HG02678 (cell line): ENCODE data around the gene ARHGEF11.

Source experiments
- ATAC-seq: cut with Tn5 transposase; IDR thresholded peaks from one replicate; pipeline ENCODE4 v1.9.1; 2021; ENCODE audit warnings: mild to moderate bottlenecking, moderate library complexity; ENCODE audit not compliant: unreplicated experiment

ARHGEF11 gene

GRCh38 chr1:156912861-156913808 is 132.4 kb downstream of the ARHGEF11 start:
- ATAC-seq: no peak

- no peak for ATAC-seq
Measured at GRCh38 chr1:156912310-156912709, 133.2 kb downstream of the ARHGEF11 start.

- no peak for ATAC-seq
Measured at GRCh38 chr1:156911577-156912298, 133.8 kb downstream of the ARHGEF11 start.

GRCh38 chr1:156910309-156910782 is 135.2 kb downstream of the ARHGEF11 start:
- no peak for ATAC-seq

- no peak for ATAC-seq
Measured at GRCh38 chr1:156909671-156910070, 135.9 kb downstream of the ARHGEF11 start.

DNA sequence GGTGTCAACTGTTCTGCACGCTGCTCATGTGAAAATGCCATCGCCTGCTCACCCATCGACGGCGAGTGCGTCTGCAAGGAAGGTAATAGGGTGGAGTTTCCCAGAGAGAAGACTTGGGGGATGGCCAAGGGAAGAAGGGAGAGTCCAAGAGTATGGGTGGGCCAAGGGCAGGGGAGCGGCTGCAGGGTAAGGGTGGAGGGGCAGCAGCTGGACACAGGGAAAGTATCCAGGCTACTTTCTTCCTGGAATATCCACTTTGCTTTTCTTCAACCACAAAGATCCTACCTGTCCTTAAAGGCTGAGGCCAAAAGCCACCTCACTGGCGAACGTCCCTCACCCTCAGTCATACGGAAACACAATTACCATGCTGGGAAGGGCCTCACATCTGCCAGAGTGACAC is 136.6 kb downstream of the ARHGEF11 start:
- ATAC-seq: no peak

- no peak for ATAC-seq
Measured at GRCh38 chr1:156908541-156908940, 137.0 kb downstream of the ARHGEF11 start.

GRCh38 chr1:156906206-156906906 is 139.2 kb downstream of the ARHGEF11 start:
- ATAC-seq: no peak

DNA sequence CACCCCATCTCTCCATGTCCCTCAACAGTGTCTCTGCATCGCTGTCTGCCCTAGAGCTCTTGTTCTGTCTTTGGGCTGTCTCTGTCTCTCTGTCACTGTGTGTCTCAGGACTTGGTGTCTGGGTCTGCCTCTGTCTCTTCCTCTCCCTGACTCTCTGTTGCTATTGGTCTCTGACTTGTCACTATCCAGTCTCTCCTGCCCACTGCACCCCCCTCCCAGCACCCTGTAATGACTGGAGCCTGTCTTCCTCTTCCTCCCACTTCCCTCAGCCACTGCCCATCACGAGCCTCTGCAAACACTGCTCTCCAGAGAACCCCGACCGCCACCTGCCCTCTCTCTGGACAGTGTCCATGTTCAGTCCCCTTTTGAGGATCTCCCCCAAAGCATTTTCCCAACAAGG is 139.9 kb downstream of the ARHGEF11 start:
- ATAC-seq: no peak

DNA sequence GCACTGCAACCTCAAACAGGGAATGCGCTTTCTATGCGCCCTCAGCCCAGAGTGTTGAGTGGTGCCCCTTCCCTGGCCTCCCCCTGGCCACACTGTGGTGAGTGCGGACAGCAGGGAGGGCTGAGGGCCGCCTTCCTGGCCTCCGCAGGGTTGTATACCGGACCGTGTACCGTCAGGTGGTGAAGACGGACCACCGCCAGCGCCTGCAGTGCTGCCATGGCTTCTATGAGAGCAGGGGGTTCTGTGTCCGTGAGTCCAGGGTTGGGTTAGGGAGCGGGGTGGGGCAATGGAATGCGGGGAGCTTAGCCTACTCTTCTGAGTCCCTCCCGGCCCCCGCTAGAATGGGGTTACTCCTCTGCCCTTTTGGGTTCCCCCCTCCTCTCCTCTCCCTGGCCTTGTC is 140.4 kb downstream of the ARHGEF11 start:
- ATAC-seq: no peak

GRCh38 chr1:156904187-156904959 is 141.2 kb downstream of the ARHGEF11 start:
- no peak for ATAC-seq

- ATAC-seq: no peak
Measured at GRCh38 chr1:156903328-156904091, 142.0 kb downstream of the ARHGEF11 start.

DNA sequence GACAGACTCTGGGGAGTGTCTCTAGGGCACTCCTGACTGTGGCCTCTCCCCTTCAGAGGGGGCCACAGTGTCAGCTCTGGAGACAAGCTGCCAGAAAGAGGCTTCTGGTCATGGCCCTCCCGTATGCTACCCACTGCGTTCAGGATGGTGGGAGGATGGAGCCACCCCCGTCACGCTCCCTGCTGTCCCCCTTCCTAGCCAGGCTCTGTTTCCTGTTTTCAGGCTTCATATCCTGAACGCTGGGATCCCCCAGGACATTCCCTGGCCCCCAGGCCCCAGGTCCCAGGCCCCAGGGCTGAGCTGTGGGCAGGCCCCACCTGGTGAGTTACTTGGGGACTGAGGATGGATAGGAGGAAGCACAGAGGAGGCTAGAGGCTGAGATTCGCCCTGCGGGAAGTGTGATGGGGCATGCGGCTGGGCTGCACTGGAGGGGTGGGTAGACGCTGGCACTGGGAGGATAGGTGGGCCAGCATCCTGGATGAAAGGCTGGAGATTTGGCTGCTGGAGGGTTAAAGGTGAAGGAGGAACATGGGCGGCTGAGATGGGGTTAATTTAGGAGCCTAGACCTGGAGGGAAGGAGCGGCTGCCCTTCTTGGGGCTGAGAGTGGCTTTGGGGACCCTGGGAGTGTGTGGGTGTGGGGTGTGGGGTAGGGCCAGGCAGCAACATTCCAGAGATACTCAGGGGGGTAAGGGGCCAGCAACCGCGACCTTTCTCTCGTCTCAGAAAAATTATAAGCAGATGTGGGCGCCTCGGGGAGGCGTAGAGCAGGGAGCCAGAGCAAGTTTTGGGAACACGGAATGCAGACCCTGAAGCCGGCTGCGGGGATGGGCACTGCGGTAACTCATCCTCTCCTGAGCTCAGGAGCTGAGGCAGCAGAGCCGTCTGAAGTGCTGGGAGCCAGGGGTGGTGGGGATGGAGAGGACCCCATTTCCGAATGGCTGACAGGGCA is 143.3 kb downstream of the ARHGEF11 start:
- no peak for ATAC-seq

DNA sequence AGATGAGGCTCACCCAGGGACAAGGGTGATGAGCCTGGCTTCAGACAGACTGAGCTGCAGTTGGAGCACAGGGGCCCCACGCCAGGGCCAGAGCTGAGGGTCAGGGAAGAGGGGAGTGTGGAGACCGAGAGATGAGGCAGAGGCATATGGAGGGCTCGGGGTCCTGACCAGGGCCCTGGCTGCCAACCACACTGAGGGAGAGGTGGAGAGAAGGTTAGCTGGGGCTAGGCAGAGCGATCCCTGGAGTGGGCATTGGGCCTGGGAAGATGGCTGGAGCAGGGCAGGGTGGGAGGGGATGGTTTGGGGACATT is 144.0 kb downstream of the ARHGEF11 start:
- ATAC-seq: no peak

DNA sequence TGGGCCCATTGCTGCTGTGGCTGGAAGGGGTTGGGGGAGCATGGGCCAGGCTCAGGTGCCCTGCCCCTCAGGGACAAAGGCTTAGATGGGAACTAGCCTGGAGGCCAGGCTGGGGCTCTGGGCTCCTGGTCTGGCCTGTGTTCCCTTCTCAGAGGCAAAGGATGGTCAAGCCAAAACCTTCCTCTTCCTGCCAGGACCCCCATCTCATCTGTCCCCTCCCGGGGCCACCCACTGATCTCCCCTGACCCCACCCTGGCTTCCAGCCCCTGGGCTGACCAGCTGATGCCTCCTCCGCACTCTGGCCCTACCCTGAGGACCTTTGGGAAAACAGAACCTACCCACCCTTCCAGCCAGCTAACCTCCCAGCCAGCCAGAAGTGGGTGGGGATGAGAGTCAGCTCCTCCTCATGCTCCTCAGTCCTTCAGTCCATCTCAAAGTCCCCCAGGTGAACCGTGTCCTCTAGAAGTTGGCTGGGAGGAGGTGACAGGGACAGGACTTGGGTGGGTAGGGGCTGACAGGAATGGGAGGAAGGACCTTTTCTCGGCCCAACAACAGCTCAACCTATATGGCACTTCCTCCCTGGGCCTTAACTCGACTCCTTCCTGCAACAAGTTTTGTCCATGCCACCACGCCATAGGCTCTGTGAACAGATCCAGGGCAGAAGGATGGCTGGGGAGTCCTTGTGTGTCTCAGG is 144.5 kb downstream of the ARHGEF11 start:
- no peak for ATAC-seq

GRCh38 chr1:156899956-156900718 is 145.4 kb downstream of the ARHGEF11 start:
- no peak for ATAC-seq

GRCh38 chr1:156898971-156899664 is 146.4 kb downstream of the ARHGEF11 start:
- ATAC-seq: no peak
